ENCODE data around the gene LGR6. TPM values are rescaled to one million over a fixed set of nuclear protein-coding genes. Genes with fewer than 3 reads are reported as not detected.
A peak's percentile ranks its signal among the peaks of the same experiment; 100 is the strongest.
"Not testable (repeated sequence)": the region's sequence is repeated elsewhere in the genome, so short reads cannot be mapped to it uniquely, and the experiment has no call there.

LGR6 gene
- total RNA-seq, 4 donors from 2014 or later: 0.53 to 3.3 (median 2.3) TPM

DNA sequence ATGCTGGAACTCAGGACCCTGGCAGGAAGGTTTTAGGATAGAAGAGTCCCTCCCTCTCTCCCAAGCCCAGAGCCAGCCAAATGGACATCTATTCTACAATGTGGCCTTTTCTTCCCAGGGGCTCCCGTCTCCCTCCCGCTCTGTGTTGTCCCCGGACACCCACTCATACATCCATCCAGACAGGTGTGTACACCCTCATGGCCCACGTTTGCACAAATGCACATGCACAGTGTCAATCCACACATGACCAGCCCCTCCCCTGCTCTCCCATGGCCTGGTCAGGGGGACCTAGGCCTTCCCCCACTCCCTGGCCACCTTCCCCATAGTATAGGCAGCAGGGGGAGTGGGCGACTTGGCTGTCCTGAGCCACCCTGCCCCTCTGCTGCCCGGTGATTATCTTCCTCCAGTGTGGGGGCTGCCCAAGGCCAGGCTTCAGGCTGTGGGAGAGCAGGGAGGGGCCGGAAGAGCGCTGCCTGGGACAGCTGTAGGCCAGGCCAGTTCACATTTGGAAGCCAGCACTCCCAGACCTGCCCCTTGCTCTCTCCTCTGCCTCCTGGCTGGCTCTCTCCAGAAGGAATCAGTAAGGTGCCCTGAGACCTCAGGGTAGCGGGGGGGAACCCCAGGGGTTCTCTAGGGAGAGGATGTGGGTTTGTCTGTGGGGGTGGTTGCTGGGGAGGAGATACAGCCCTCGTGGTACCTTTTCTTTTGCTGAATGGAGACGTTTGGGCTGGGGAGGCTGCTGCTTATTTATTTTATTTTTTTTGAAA lies 29.1 kb upstream of the LGR6 start:
- no peaks in the 10 kb centered on the region for H3K27me3 ChIP-seq
- peak overlapping the region in 1 of 4 donors; percentile 63 for H3K27ac ChIP-seq
- no peaks in the 10 kb centered on the region for H3K36me3 ChIP-seq
- no peak for TF ChIP-seq POLR2A (IDR thresholded peaks at IDR 0.05)
- TF ChIP-seq, protein P1, sequence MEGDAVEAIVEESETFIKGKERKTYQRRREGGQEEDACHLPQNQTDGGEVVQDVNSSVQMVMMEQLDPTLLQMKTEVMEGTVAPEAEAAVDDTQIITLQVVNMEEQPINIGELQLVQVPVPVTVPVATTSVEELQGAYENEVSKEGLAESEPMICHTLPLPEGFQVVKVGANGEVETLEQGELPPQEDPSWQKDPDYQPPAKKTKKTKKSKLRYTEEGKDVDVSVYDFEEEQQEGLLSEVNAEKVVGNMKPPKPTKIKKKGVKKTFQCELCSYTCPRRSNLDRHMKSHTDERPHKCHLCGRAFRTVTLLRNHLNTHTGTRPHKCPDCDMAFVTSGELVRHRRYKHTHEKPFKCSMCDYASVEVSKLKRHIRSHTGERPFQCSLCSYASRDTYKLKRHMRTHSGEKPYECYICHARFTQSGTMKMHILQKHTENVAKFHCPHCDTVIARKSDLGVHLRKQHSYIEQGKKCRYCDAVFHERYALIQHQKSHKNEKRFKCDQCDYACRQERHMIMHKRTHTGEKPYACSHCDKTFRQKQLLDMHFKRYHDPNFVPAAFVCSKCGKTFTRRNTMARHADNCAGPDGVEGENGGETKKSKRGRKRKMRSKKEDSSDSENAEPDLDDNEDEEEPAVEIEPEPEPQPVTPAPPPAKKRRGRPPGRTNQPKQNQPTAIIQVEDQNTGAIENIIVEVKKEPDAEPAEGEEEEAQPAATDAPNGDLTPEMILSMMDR (IDR thresholded peaks at IDR 0.05): no peak
- H3K9me3 ChIP-seq: no peaks in the 10 kb centered on the region
- DNase-seq: peak in 2 of 3 donors; percentile 82 to 88
- H3K4me3 ChIP-seq: peak overlapping the region in 1 of 4 donors; percentile 18
- peaks cover 0 to 48% (median 19%) of the 10 kb centered on the region in 4 donors for H3K4me1 ChIP-seq

- Histone ChIP-seq H3K36me3 (no peaks in the 10 kb centered on the region), H3K4me3 (peak overlapping the region in 1 of 4 donors; percentile 18), H3K9me3 (no peaks in the 10 kb centered on the region), H3K27me3 (no peaks in the 10 kb centered on the region), H3K4me1 (peaks cover 0 to 48% (median 19%) of the 10 kb centered on the region in 4 donors), H3K27ac (peak overlapping the region in 2 of 4 donors; percentile 22 to 63)
- TF ChIP-seq POLR2A (IDR thresholded peaks at IDR 0.05): no peak
- TF ChIP-seq, protein P1 (IDR thresholded peaks at IDR 0.05): no peak
- DNase-seq: peak in 1 of 3 donors; percentile 36
Measured at GRCh38 chr1:202165267-202165941, 28.2 kb upstream of the LGR6 start.

DNA sequence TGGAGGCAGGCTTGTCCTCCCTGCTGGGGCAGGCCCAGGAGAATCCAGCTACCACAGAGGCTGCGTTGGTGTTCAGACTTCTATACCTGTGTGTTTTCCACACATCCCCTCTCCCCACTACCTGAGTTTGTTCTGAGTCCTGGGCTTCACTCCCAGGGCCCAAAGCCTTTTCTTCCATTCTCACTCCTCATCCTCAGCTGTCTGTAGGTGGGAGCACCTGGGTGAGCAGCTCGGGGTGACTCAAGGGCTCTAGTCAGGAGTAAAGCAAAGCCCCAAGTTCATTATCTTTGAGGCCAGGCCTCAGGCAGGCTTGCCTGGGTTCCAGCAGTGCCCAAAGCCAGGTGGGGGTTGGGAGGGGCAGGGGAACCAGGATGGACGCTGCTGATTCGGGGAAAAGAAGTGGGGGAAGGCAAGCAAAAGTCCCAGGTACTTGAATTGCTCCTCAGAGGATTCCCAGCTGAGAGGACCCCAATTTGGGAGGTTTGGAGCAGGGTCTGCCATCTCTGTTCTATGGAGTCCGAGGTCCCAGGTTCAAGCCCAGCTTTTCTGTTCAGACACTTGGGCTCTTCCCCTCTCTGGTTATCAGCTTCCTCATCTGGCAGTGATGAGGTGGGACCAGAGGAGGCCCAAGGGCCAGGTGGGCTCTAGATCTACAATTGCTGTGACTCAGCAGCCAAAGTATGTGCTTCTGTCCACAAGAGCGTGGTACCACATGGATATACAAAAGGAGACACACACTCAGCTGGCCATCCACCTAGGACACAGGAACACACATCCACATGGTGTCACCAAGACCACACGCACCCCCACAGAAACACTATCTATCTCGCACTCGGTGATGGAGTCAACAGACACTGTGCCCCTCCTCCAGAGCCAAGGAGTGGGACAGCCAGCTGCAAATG lies 27.4 kb upstream of the LGR6 start:
- H3K27ac ChIP-seq: peak overlapping the region in 1 of 4 donors; percentile 63
- no peaks in the 10 kb centered on the region for H3K36me3 ChIP-seq
- no peaks in the 10 kb centered on the region for H3K9me3 ChIP-seq
- H3K4me3 ChIP-seq: no peak overlapping the region
- no peak for DNase-seq
- no peaks in the 10 kb centered on the region for H3K27me3 ChIP-seq
- peaks cover 0 to 46% (median 18%) of the 10 kb centered on the region in 4 donors for H3K4me1 ChIP-seq
- no peak for TF ChIP-seq POLR2A (IDR thresholded peaks at IDR 0.05)
- TF ChIP-seq, protein P1 (IDR thresholded peaks at IDR 0.05): no peak

- not testable (repeated sequence) for H3K27me3 ChIP-seq, H3K27ac ChIP-seq, H3K9me3 ChIP-seq, H3K36me3 ChIP-seq, H3K4me3 ChIP-seq, DNase-seq
- H3K4me1 ChIP-seq: peaks cover 0 to 38% (median 15%) of the 10 kb centered on the region in 4 donors
Measured at GRCh38 chr1:202167054-202167453, 26.5 kb upstream of the LGR6 start.

GRCh38 chr1:202167708-202168415 lies 25.7 kb upstream of the LGR6 start:
- Histone ChIP-seq H3K27ac (no peak overlapping the region), H3K9me3 (no peaks in the 10 kb centered on the region), H3K36me3 (no peaks in the 10 kb centered on the region), H3K4me1 (peaks cover 0 to 30% (median 10%) of the 10 kb centered on the region in 4 donors), H3K4me3 (no peak overlapping the region), H3K27me3 (no peaks in the 10 kb centered on the region)
- peak in 1 of 3 donors; percentile 51 for DNase-seq
- no peak for TF ChIP-seq POLR2A (IDR thresholded peaks at IDR 0.05)
- TF ChIP-seq, protein P1 (IDR thresholded peaks at IDR 0.05): no peak

Data from Peyer's patch (tissue), 4 donors.